DND-41 (cell line): Measurements from ENCODE around the gene ASIP.
"Not testable (repeated sequence)": the region's sequence is repeated elsewhere in the genome, so short reads cannot be mapped to it uniquely, and the experiment has no call there.

ENCODE experiments used
- ATAC-seq: fragments of 200-7000 bp; cut with Tn5 transposase; 3 replicates; pipeline ENCODE4 v1.9.1; 2021; ENCODE audit warnings: low read depth; ENCODE audit not compliant: insufficient read depth
- DNase-seq: peaks from one replicate; pipeline ENCODE4 v3.0.0-alpha.2; 2020
- H2AFZ ChIP-seq: 2 replicates; pipeline ENCODE4 v1.6.0; 2012; ENCODE audit warnings: low read depth, low read length
- H3K27ac ChIP-seq: 2 replicates; pipeline ENCODE4 v1.5.1; 2012; ENCODE audit warnings: low read length, inconsistent platforms
- H3K27me3 ChIP-seq: fragments of 200-600 bp; sonication (generic); 2 replicates; pipeline ENCODE4 v1.6.0; 2012; ENCODE audit warnings: low read length, mild to moderate bottlenecking, inconsistent platforms; ENCODE audit not compliant: insufficient read depth, poor library complexity
- H3K36me3 ChIP-seq: 2 replicates; pipeline ENCODE4 v1.5.1; 2012; ENCODE audit warnings: low read length, inconsistent platforms; ENCODE audit not compliant: insufficient read depth
- H3K4me1 ChIP-seq: 2 replicates; pipeline ENCODE4 v1.5.1; 2012; ENCODE audit warnings: mild to moderate bottlenecking, low read length; ENCODE audit not compliant: insufficient read depth
- H3K4me2 ChIP-seq: 2 replicates; pipeline ENCODE4 v1.6.0; 2012; ENCODE audit warnings: mild to moderate bottlenecking, moderate library complexity, low read length, inconsistent platforms; ENCODE audit not compliant: insufficient read depth
- H3K4me3 ChIP-seq, 2 experiments: fragments of 200-600 bp in 1 of 2; shearing (Covaris generic) in 1 of 2; 2 replicates each; pipeline ENCODE4 v1.5.1; 2012 to 2016; ENCODE audit warnings: inconsistent platforms in 2 of 2, low read length in 2 of 2, mild to moderate bottlenecking in 2 of 2, low read depth in 1 of 2, moderate library complexity in 1 of 2
- H3K79me2 ChIP-seq: 2 replicates; pipeline ENCODE4 v1.6.0; 2012; ENCODE audit warnings: low read length, inconsistent platforms; ENCODE audit not compliant: insufficient read depth
- H3K9ac ChIP-seq: 2 replicates; pipeline ENCODE4 v1.6.0; 2012; ENCODE audit warnings: low read depth, mild to moderate bottlenecking, inconsistent platforms, low read length, moderate library complexity
- H3K9me3 ChIP-seq: 2 replicates; pipeline ENCODE4 v1.5.1; 2012; ENCODE audit warnings: low read length, moderate library complexity, mild to moderate bottlenecking, inconsistent platforms; ENCODE audit not compliant: insufficient read depth, severe bottlenecking
- H4K20me1 ChIP-seq: 2 replicates; pipeline ENCODE4 v1.6.0; 2012; ENCODE audit warnings: low read length; ENCODE audit not compliant: insufficient read depth
- CTCF ChIP-seq: IDR thresholded peaks from 2 replicates; pipeline ENCODE4 v1.5.1; 2012; ENCODE audit warnings: borderline replicate concordance, low read length, moderate library complexity, mild to moderate bottlenecking; ENCODE audit not compliant: poor library complexity, severe bottlenecking; ENCODE audit errors: extremely low read depth
- EZH2 ChIP-seq: IDR thresholded peaks from 3 replicates; pipeline ENCODE4 v1.6.1; 2012; ENCODE audit warnings: borderline replicate concordance, low read depth, mild to moderate bottlenecking, moderate library complexity, low read length, inconsistent platforms; ENCODE audit not compliant: severe bottlenecking

Gene ASIP

GRCh38 chr20:34216382-34216742, 24.9 kb upstream of the ASIP start:
- ATAC-seq: no peak
- Histone ChIP-seq H3K9me3 (no peaks in the 10 kb centered on the region), H3K4me3 (no peak overlapping the region), H3K27ac (no peak overlapping the region), H2AFZ (no peak overlapping the region), H3K36me3 (no peaks in the 10 kb centered on the region), H3K4me2 (no peak overlapping the region), H4K20me1 (no peaks in the 10 kb centered on the region), H3K4me1 (no peaks in the 10 kb centered on the region), H3K9ac (no peak overlapping the region), H3K27me3 (no peaks in the 10 kb centered on the region), H3K79me2 (no peaks in the 10 kb centered on the region)
- TF ChIP-seq CTCF (no peak), EZH2 (no peak)
- DNase-seq: no peak

- ATAC-seq (no peak), DNase-seq (no peak)
- Histone ChIP-seq H3K9ac (no peak overlapping the region), H3K27ac (no peak overlapping the region), H3K79me2 (no peaks in the 10 kb centered on the region), H4K20me1 (no peaks in the 10 kb centered on the region), H3K4me2 (no peak overlapping the region), H2AFZ (no peak overlapping the region), H3K9me3 (no peaks in the 10 kb centered on the region), H3K36me3 (no peaks in the 10 kb centered on the region), H3K4me3 (no peak overlapping the region), H3K4me1 (no peaks in the 10 kb centered on the region), H3K27me3 (no peaks in the 10 kb centered on the region)
- TF ChIP-seq CTCF (no peak), EZH2 (no peak)
These were observed 20.7 kb upstream of the ASIP start for GRCh38 chr20:34220561-34220960.

- TF ChIP-seq EZH2: no peak
- no peak for TF ChIP-seq CTCF
- Histone ChIP-seq H3K4me2 (no peak overlapping the region), H4K20me1 (no peaks in the 10 kb centered on the region), H3K9me3 (no peaks in the 10 kb centered on the region), H3K27me3 (no peaks in the 10 kb centered on the region), H3K9ac (no peak overlapping the region), H3K27ac (no peak overlapping the region), H3K4me1 (no peaks in the 10 kb centered on the region), H3K4me3 (no peak overlapping the region), H3K79me2 (no peaks in the 10 kb centered on the region), H3K36me3 (no peaks in the 10 kb centered on the region), H2AFZ (no peak overlapping the region)
- no peak for DNase-seq
- ATAC-seq: no peak
These were observed 19.0 kb upstream of the ASIP start for GRCh38 chr20:34222208-34222607.

GRCh38 chr20:34224251-34224650, 17.0 kb upstream of the ASIP start:
- H3K4me1 ChIP-seq, H3K9ac ChIP-seq, H3K79me2 ChIP-seq, H3K4me2 ChIP-seq, H3K27ac ChIP-seq, H3K4me3 ChIP-seq, H2AFZ ChIP-seq, DNase-seq, H3K9me3 ChIP-seq, H3K36me3 ChIP-seq, H4K20me1 ChIP-seq, ATAC-seq, H3K27me3 ChIP-seq: not testable (repeated sequence)
